H1 (cell line): Measurements from ENCODE around the gene SLC39A11. TPM values are rescaled to one million over a fixed set of nuclear protein-coding genes. Genes with fewer than 3 reads are reported as not detected.

Experiments used
- CTCF ChIA-PET: fragments of 300-600 bp; sonication (Branson Sonifier 250); formaldehyde crosslinking; loops from one replicate; lab custom pipeline; 2021; ENCODE audit not compliant: partially characterized antibody; lab: Charles Lee
- POLR2A ChIA-PET: fragments of 300-600 bp; sonication (Branson Sonifier 250); formaldehyde crosslinking; loops from one replicate; lab custom pipeline; 2021; ENCODE audit warnings: inconsistent platforms; ENCODE audit not compliant: partially characterized antibody; lab: Charles Lee
- DNase-seq, 2 experiments: peaks; one replicate each; pipeline versions ENCODE4 v3.0.0 to v3.0.0-alpha.2; 2010 to 2022; ENCODE audit warnings: low spot score in 2 of 2, low read depth in 1 of 2, mixed read lengths in 1 of 2
- FAIRE-seq: peaks from 2 replicates; lab custom pipeline; 2011; peaks lifted over from hg19 to GRCh38; lab: Jason Lieb, UNC
- H2AFZ ChIP-seq: 2 replicates; pipeline ENCODE4 v1.8.1; 2012; ENCODE audit warnings: low read length, inconsistent platforms
- H2AK5ac ChIP-seq: 2 replicates; pipeline ENCODE4 v1.6.1; 2013; ENCODE audit warnings: low read depth, low read length
- H2BK120ac ChIP-seq: replicated peaks from 2 replicates; pipeline ENCODE3; 2013; ENCODE audit warnings: low read depth, low read length, inconsistent platforms
- H2BK12ac ChIP-seq: 2 replicates; pipeline ENCODE4 v1.6.1; 2013; ENCODE audit warnings: low read depth, low read length
- H2BK15ac ChIP-seq: 2 replicates; pipeline ENCODE4 v1.6.1; 2013; ENCODE audit warnings: low read length
- H2BK20ac ChIP-seq: 2 replicates; pipeline ENCODE4 v1.6.1; 2013; ENCODE audit warnings: low read length
- H2BK5ac ChIP-seq: 2 replicates; pipeline ENCODE4 v1.6.1; 2013; ENCODE audit warnings: low read depth, low read length
- H3K14ac ChIP-seq: 2 replicates; pipeline ENCODE4 v1.6.1; 2013; ENCODE audit warnings: inconsistent platforms; ENCODE audit not compliant: insufficient read length
- H3K18ac ChIP-seq: 2 replicates; pipeline ENCODE4 v1.6.1; 2013; ENCODE audit warnings: low read length; ENCODE audit errors: extremely low read depth
- H3K23ac ChIP-seq: 2 replicates; pipeline ENCODE4 v1.6.1; 2013; ENCODE audit warnings: inconsistent platforms; ENCODE audit not compliant: insufficient read length
- H3K23me2 ChIP-seq: 2 replicates; pipeline ENCODE4 v1.6.1; 2013; ENCODE audit warnings: low read depth, low read length
- H3K27ac ChIP-seq: 2 replicates; pipeline ENCODE4 v1.6.1; 2011; ENCODE audit warnings: low read depth, low read length, inconsistent platforms
- H3K27me3 ChIP-seq, 4 experiments: replicated peaks in 1 of 4; 1 replicate in 1 of 4; 2 replicates in 3 of 4; pipeline versions ENCODE4 v1.6.1 to v1.8.1; 2011 to 2013; ENCODE audit warnings: low read length in 3 of 4, mild to moderate bottlenecking in 3 of 4, inconsistent platforms in 2 of 4, mixed read lengths in 2 of 4, moderate library complexity in 1 of 4; ENCODE audit not compliant: control insufficient read depth in 3 of 4, insufficient read depth in 3 of 4; ENCODE audit errors: extremely low read depth in 1 of 4
- H3K36me3 ChIP-seq, 4 experiments: 2 replicates each; pipeline versions ENCODE4 v1.6.1 to v1.8.1; 2011 to 2013; ENCODE audit warnings: mild to moderate bottlenecking in 4 of 4, low read length in 3 of 4, moderate library complexity in 2 of 4, control low read depth in 1 of 4, inconsistent platforms in 1 of 4; ENCODE audit not compliant: insufficient read depth in 4 of 4, control insufficient read depth in 2 of 4
- H3K4ac ChIP-seq: replicated peaks from 2 replicates; pipeline ENCODE3; 2013; ENCODE audit warnings: low read length, low read depth, mixed read lengths, inconsistent platforms; ENCODE audit not compliant: insufficient read length
- H3K4me1 ChIP-seq, 4 experiments: replicated peaks in 1 of 4; 1 replicate in 1 of 4; 2 replicates in 3 of 4; pipeline versions ENCODE4 v1.6.1 to v1.8.1; 2011 to 2013; ENCODE audit warnings: low read length in 3 of 4, inconsistent platforms in 2 of 4, mixed read lengths in 1 of 4; ENCODE audit not compliant: insufficient read depth in 4 of 4, control insufficient read depth in 3 of 4
- H3K4me2 ChIP-seq, 2 experiments: 2 replicates each; pipeline versions ENCODE4 v1.6.1 to v1.8.1; 2011 to 2013; ENCODE audit warnings: low read depth in 2 of 2, low read length in 2 of 2, control low read depth in 1 of 2, inconsistent platforms in 1 of 2, mild to moderate bottlenecking in 1 of 2; ENCODE audit not compliant: insufficient read depth in 1 of 2
- H3K4me3 ChIP-seq, 4 experiments: fragments of 200-600, 300-600 bp in 1 of 4; sonication (generic), shearing (Covaris generic), sonication (Bioruptor Twin) in 1 of 4; 2 replicates each; pipeline versions ENCODE4 v1.5.1 to v1.8.1; 2011 to 2016; ENCODE audit warnings: low read length in 4 of 4, low read depth in 3 of 4, control low read depth in 2 of 4, inconsistent platforms in 2 of 4, mild to moderate bottlenecking in 2 of 4, mixed read lengths in 1 of 4, moderate library complexity in 1 of 4; ENCODE audit not compliant: insufficient read depth in 2 of 4; ENCODE audit errors: extremely low read depth in 1 of 4
- H3K56ac ChIP-seq: replicated peaks from 2 replicates; pipeline ENCODE3; 2013; ENCODE audit warnings: low read depth, mild to moderate bottlenecking, mixed read lengths, low read length, inconsistent platforms; ENCODE audit not compliant: insufficient read length
- H3K79me1 ChIP-seq: 2 replicates; pipeline ENCODE4 v1.6.1; 2013; ENCODE audit warnings: low read depth, low read length, control low read depth
- H3K79me2 ChIP-seq, 2 experiments: 2 replicates each; pipeline versions ENCODE4 v1.6.1 to v1.8.1; 2012 to 2013; ENCODE audit warnings: low read length in 2 of 2, mild to moderate bottlenecking in 2 of 2, inconsistent platforms in 1 of 2; ENCODE audit not compliant: insufficient read depth in 2 of 2, control insufficient read depth in 1 of 2
- H3K9ac ChIP-seq, 4 experiments: replicated peaks in 1 of 4; 1 replicate in 1 of 4; 2 replicates in 3 of 4; pipeline versions ENCODE4 v1.6.1 to v1.8.1; 2011 to 2013; ENCODE audit warnings: low read depth in 3 of 4, low read length in 3 of 4, control low read depth in 2 of 4, mild to moderate bottlenecking in 2 of 4, moderate library complexity in 2 of 4, inconsistent platforms in 1 of 4; ENCODE audit errors: extremely low read depth in 1 of 4
- H3K9me3 ChIP-seq, 2 experiments: 2 replicates each; pipeline versions ENCODE4 v1.6.1 to v1.8.1; 2012 to 2013; ENCODE audit warnings: mild to moderate bottlenecking in 2 of 2, moderate library complexity in 2 of 2, control low read depth in 1 of 2, inconsistent platforms in 1 of 2, low read depth in 1 of 2, low read length in 1 of 2, mixed read lengths in 1 of 2; ENCODE audit not compliant: insufficient read depth in 2 of 2
- H4K20me1 ChIP-seq, 2 experiments: replicated peaks in 1 of 2; 2 replicates each; pipeline versions ENCODE3 to v1.8.1; 2011 to 2013; ENCODE audit warnings: inconsistent platforms in 2 of 2, low read length in 2 of 2, mild to moderate bottlenecking in 1 of 2; ENCODE audit not compliant: insufficient read depth in 2 of 2, control insufficient read depth in 1 of 2
- H4K5ac ChIP-seq: 2 replicates; pipeline ENCODE4 v1.6.1; 2013; ENCODE audit warnings: low read length, low read depth, mixed read lengths, inconsistent platforms; ENCODE audit not compliant: insufficient read length
- H4K8ac ChIP-seq: 2 replicates; pipeline ENCODE4 v1.8.0; 2013; ENCODE audit warnings: mild to moderate bottlenecking, moderate library complexity, low read length, inconsistent platforms; ENCODE audit not compliant: insufficient read depth; ENCODE audit errors: extremely low read depth
- H4K91ac ChIP-seq: replicated peaks from 2 replicates; pipeline ENCODE3; 2013; ENCODE audit warnings: low read length, mixed read lengths, inconsistent platforms; ENCODE audit not compliant: insufficient read length
- JUND ChIP-seq: IDR thresholded peaks from 2 replicates; pipeline ENCODE4 v1.6.1; 2011; ENCODE audit warnings: mild to moderate bottlenecking, improper control_type of control experiment, low read length
- NANOG ChIP-seq: IDR thresholded peaks from 2 replicates; pipeline ENCODE4 v1.6.1; 2011; ENCODE audit warnings: low read length, low read depth, mild to moderate bottlenecking, inconsistent platforms; ENCODE audit not compliant: insufficient read depth, poor library complexity, severe bottlenecking
- SP1 ChIP-seq: IDR thresholded peaks from 2 replicates; pipeline ENCODE4 v1.6.1; 2011; ENCODE audit warnings: low read depth, low read length
- whole genome bisulfite sequencing, 2 experiments: shearing (Covaris generic) in 1 of 2; methylation state at CpG; one replicate each; pipeline versions ENCODE4 v1.1.6 to v1.1.7; 2013 to 2015; ENCODE audit warnings: low lambda C conversion rate in 2 of 2, mixed read lengths in 2 of 2, inconsistent platforms in 1 of 2, low coverage in 1 of 2, missing lambda C conversion rate in 1 of 2; ENCODE audit not compliant: insufficient replicate concordance in 2 of 2, insufficient coverage in 1 of 2, insufficient read length in 1 of 2; ENCODE audit errors: extremely low coverage in 1 of 2, missing lambda C conversion rate in 1 of 2; 5-methylcytosine and 5-hydroxymethylcytosine counted together
- polyA plus RNA-seq, 7 experiments: library from polyadenylated mRNA; depleted of rRNA in 3 of 7; stranded (reverse) in 5 of 7; unstranded in 2 of 7; fragments of >200 nt in 5 of 7; fragments of 200-250 nt in 2 of 7; gene quantifications; 1 replicate in 5 of 7; 2 replicates in 1 of 7; 4 replicates in 1 of 7; pipeline versions ENCODE4 v1.2.1 to v1.2.3, GENCODE V29; 2011 to 2013; ENCODE audit warnings: missing spikeins in 2 of 7, mixed read lengths in 2 of 7
- total RNA-seq: library from RNA; stranded (reverse); fragmentation: NEBNext Ultra II Directional; extraction: Animal tissue kit (Norgen Biotek cat#: 25700); gene quantifications from 2 replicates; pipeline ENCODE4 v1.2.1, GENCODE V29; 2021

SLC39A11 gene
- total and polyA plus RNA-seq, 2 of the 8 experiments (the other 6 are each of a cell fraction or from before 2014, with no cell fraction given) = 12.2 to 19.6 TPM

DNA sequence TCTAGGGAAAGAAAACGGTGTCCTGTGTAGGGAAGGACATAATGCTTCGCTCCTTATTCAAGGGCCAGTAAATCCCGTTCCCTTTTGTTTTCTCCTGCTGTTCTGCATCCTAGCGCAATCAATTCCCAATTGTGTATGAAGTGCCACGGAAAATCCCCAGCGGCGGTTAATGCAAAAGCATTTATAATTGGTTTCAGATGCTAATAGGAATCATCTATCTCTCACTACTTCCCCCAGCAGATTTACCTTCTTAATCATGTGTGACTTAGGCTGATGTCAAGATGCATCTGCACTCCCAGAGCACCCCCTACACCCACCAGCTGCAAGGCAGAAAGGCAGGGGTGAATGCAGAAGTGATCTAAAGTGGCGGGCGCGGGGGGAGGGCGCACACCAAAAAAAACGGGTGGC is 39.6 kb upstream of the SLC39A11 start:
- DNase-seq = no peak
- Histone ChIP-seq H4K5ac (no peak overlapping the region), H3K27me3 (no peaks in the 10 kb centered on the region), H2AK5ac (no peak overlapping the region), H3K4me1 (peaks cover 0 to 4% (median 3%) of the 10 kb centered on the region in 4 experiments; a peak in 2 of 7 replicates), H3K23ac (no peak overlapping the region), H3K4ac (no peak overlapping the region), H3K9me3 (no peaks in the 10 kb centered on the region), H3K56ac (no peak overlapping the region), H2BK120ac (no peak overlapping the region), H2BK5ac (no peak overlapping the region), H3K36me3 (no peaks in the 10 kb centered on the region), H2AFZ (no peak overlapping the region), H4K91ac (no peak overlapping the region), H2BK15ac (no peak overlapping the region), H2BK12ac (no peak overlapping the region), H3K4me2 (peak overlapping the region in 1 of 2 experiments; percentile 29; a peak in 1 of 4 replicates), H3K23me2 (no peaks in the 10 kb centered on the region), H3K79me1 (no peaks in the 10 kb centered on the region), H3K9ac (no peak overlapping the region), H3K4me3 (no peak overlapping the region), H3K79me2 (no peaks in the 10 kb centered on the region), H4K8ac (no peak overlapping the region), H4K20me1 (no peaks in the 10 kb centered on the region), H3K27ac (no peak overlapping the region), H2BK20ac (no peak overlapping the region), H3K14ac (no peak overlapping the region), H3K18ac (no peak overlapping the region)
- ChIA-PET CTCF (interaction anchor here (1.5 to 2.5 kb wide), 3 partner anchors 10 to 406 kb away, joined by 3 to 14 read pairs (median 5); no protein-coding TSS in a partner anchor), POLR2A (no interaction called here)
- 0 out of 2 replicates have a peak, but pooled peaks have one; percentile 63 for TF ChIP-seq SP1
- peak; percentile 84 for TF ChIP-seq NANOG
- TF ChIP-seq JUND = no peak
- WGBS, 2 experiments = 39% methylated on average over 9 of the region's 12 CpGs; no CpG with 5 or more reads in 1 of the 2 experiments
- no peak for FAIRE-seq
